Breast epithelium (tissue), 3 donors: ENCODE measurements around the gene TNN.

Source experiments
- CTCF ChIP-seq, 3 donors: fragments of 450-650 bp; IDR thresholded peaks; one replicate each; pipeline ENCODE4 v1.5.1; 2016 to 2017; ENCODE audit warnings: antibody characterized with exemption in 3 of 3, mild to moderate bottlenecking in 3 of 3, moderate library complexity in 3 of 3
- POLR2A ChIP-seq: fragments of 450-650 bp; IDR thresholded peaks from one replicate; pipeline ENCODE4 v1.6.1; 2016; ENCODE audit warnings: antibody characterized with exemption, mild to moderate bottlenecking, moderate library complexity
- POLR2AphosphoS5 ChIP-seq, 3 donors: sonication (generic); formaldehyde crosslinking; IDR thresholded peaks; one replicate each; pipeline ENCODE4 v1.6.1; 2017; ENCODE audit warnings: antibody characterized with exemption in 3 of 3

GRCh38 chr1:175094626-175095025 is 27.0 kb downstream of the TNN start:
- no peak for TF ChIP-seq POLR2A
- TF ChIP-seq CTCF (IDR thresholded peaks at IDR 0.05) = no peak
- TF ChIP-seq POLR2AphosphoS5 (IDR thresholded peaks at IDR 0.05) = no peak
